KMS-11 (cell line): ENCODE results near the gene GLI1.
A peak's percentile ranks its signal among the peaks of the same experiment; 100 is the strongest.

Experiments used
- H2AFZ ChIP-seq: fragments of 200-600 bp; sonication (generic); 2 replicates; pipeline ENCODE4 v1.6.1; 2016; ENCODE audit warnings: antibody characterized with exemption, mixed run types, low read depth
- H3K27ac ChIP-seq: fragments of 200-600 bp; sonication (generic); 2 replicates; pipeline ENCODE4 v1.6.1; 2016; ENCODE audit warnings: mild to moderate bottlenecking, mixed run types
- H3K27me3 ChIP-seq: fragments of 200-600 bp; sonication (generic); 2 replicates; pipeline ENCODE4 v1.6.1; 2017; ENCODE audit warnings: mild to moderate bottlenecking, low read depth, mixed run types, moderate library complexity; ENCODE audit not compliant: insufficient read depth
- H3K36me3 ChIP-seq: fragments of 200-600 bp; sonication (generic); 2 replicates; pipeline ENCODE4 v1.6.1; 2017; ENCODE audit warnings: mild to moderate bottlenecking, mixed run types; ENCODE audit not compliant: insufficient read depth
- H3K4me1 ChIP-seq: fragments of 200-600 bp; sonication (generic); 2 replicates; pipeline ENCODE4 v1.6.1; 2016; ENCODE audit warnings: mild to moderate bottlenecking, low read depth, mixed run types; ENCODE audit not compliant: poor library complexity, severe bottlenecking
- H3K4me2 ChIP-seq: fragments of 200-600 bp; sonication (generic); 2 replicates; pipeline ENCODE4 v1.7.0; 2016; ENCODE audit warnings: mild to moderate bottlenecking, mixed run types
- H3K4me3 ChIP-seq: fragments of 200-600 bp; sonication (generic); IDR thresholded peaks from 2 replicates; pipeline ENCODE4 v1.6.1; 2017; ENCODE audit warnings: low read depth, low read length, mixed read lengths; ENCODE audit not compliant: insufficient read depth
- H3K79me2 ChIP-seq: fragments of 200-600 bp; sonication (generic); 2 replicates; pipeline ENCODE4 v1.6.1; 2016; ENCODE audit warnings: low read depth, mixed run types; ENCODE audit not compliant: insufficient read depth
- H3K9ac ChIP-seq: fragments of 200-600 bp; sonication (generic); 2 replicates; pipeline ENCODE4 v1.6.1; 2016; ENCODE audit warnings: mild to moderate bottlenecking, mixed run types
- H4K20me1 ChIP-seq: fragments of 200-600 bp; sonication (generic); 2 replicates; pipeline ENCODE4 v1.6.1; 2016; ENCODE audit warnings: mild to moderate bottlenecking, mixed run types; ENCODE audit not compliant: insufficient read depth
- TF ChIP-seq, protein P1 (sequence below): fragments of 200-600 bp; sonication (generic); conservative IDR thresholded peaks from 2 replicates; pipeline ENCODE4 v1.6.1; 2017; ENCODE audit warnings: low read depth, mild to moderate bottlenecking, antibody characterized with exemption, low read length, moderate library complexity, mixed read lengths

GLI1 gene

GRCh38 chr12:57431654-57432188 lies 27.9 kb upstream of the GLI1 start:
- H2AFZ ChIP-seq = peak overlapping the region; percentile 88
- peak overlapping the region; percentile 71; the same call in 1 of the 2 replicates for H3K9ac ChIP-seq
- H3K36me3 ChIP-seq = no peaks in the 10 kb centered on the region
- H3K4me3 ChIP-seq = no peak overlapping the region
- peak overlapping the region; percentile 90 for H3K4me2 ChIP-seq
- peaks cover 14% of the 10 kb centered on the region for H3K4me1 ChIP-seq
- H3K79me2 ChIP-seq = peaks cover 6% of the 10 kb centered on the region; the same call in 1 of the 2 replicates
- TF ChIP-seq, protein P1, sequence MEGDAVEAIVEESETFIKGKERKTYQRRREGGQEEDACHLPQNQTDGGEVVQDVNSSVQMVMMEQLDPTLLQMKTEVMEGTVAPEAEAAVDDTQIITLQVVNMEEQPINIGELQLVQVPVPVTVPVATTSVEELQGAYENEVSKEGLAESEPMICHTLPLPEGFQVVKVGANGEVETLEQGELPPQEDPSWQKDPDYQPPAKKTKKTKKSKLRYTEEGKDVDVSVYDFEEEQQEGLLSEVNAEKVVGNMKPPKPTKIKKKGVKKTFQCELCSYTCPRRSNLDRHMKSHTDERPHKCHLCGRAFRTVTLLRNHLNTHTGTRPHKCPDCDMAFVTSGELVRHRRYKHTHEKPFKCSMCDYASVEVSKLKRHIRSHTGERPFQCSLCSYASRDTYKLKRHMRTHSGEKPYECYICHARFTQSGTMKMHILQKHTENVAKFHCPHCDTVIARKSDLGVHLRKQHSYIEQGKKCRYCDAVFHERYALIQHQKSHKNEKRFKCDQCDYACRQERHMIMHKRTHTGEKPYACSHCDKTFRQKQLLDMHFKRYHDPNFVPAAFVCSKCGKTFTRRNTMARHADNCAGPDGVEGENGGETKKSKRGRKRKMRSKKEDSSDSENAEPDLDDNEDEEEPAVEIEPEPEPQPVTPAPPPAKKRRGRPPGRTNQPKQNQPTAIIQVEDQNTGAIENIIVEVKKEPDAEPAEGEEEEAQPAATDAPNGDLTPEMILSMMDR = no peak
- no peaks in the 10 kb centered on the region for H3K27me3 ChIP-seq
- no peaks in the 10 kb centered on the region for H4K20me1 ChIP-seq
- H3K27ac ChIP-seq = peak overlapping the region; percentile 64

GRCh38 chr12:57433370-57433769 lies 26.2 kb upstream of the GLI1 start:
- no peak overlapping the region for H3K4me3 ChIP-seq
- no peak overlapping the region for H3K4me2 ChIP-seq
- no peak overlapping the region for H3K27ac ChIP-seq
- peaks cover 6% of the 10 kb centered on the region; the same call in 1 of the 2 replicates for H3K79me2 ChIP-seq
- no peak overlapping the region for H2AFZ ChIP-seq
- no peak overlapping the region for H3K9ac ChIP-seq
- H3K4me1 ChIP-seq = peaks cover 14% of the 10 kb centered on the region
- H4K20me1 ChIP-seq = no peaks in the 10 kb centered on the region
- TF ChIP-seq, protein P1 = no peak
- no peaks in the 10 kb centered on the region for H3K27me3 ChIP-seq
- H3K36me3 ChIP-seq = no peaks in the 10 kb centered on the region

- Histone ChIP-seq H3K4me2 (no peak within 1 kb of the TSS), H3K27ac (no peak within 1 kb of the TSS), H3K4me3 (no peak within 1 kb of the TSS), H3K36me3 (no peaks in the 10 kb centered on the region), H4K20me1 (no peaks in the 10 kb centered on the region), H3K79me2 (peaks cover 6% of the 10 kb centered on the region; the same call in 1 of the 2 replicates), H3K4me1 (peaks cover 13% of the 10 kb centered on the region), H3K27me3 (no peaks in the 10 kb centered on the region), H2AFZ (no peak within 1 kb of the TSS), H3K9ac (no peak within 1 kb of the TSS)
- TF ChIP-seq, protein P1 = no peak
Observed at GRCh38 chr12:57434517-57435223, 24.9 kb upstream of the GLI1 start, which contains the start of gene INHBC. Gene INHBC (plus strand): TSS chr12:57434784. CDS start chr12:57434887, 103 bp downstream.

GRCh38 chr12:57435293-57435692 lies 24.3 kb upstream of the GLI1 start:
- no peak overlapping the region for H3K4me2 ChIP-seq
- no peak overlapping the region for H3K27ac ChIP-seq
- TF ChIP-seq, protein P1 = no peak
- no peaks in the 10 kb centered on the region for H3K36me3 ChIP-seq
- no peak overlapping the region for H3K4me3 ChIP-seq
- no peaks in the 10 kb centered on the region for H3K79me2 ChIP-seq
- no peak overlapping the region for H3K9ac ChIP-seq
- H3K4me1 ChIP-seq = peaks cover 8% of the 10 kb centered on the region
- H4K20me1 ChIP-seq = no peaks in the 10 kb centered on the region
- no peaks in the 10 kb centered on the region for H3K27me3 ChIP-seq
- no peak overlapping the region for H2AFZ ChIP-seq
